Lung (tissue), 12 donors: ENCODE data around the gene MMEL1. TPM values are rescaled to one million over a fixed set of nuclear protein-coding genes. Genes with fewer than 3 reads are reported as not detected.

Source experiments
- ATAC-seq: fragments of 200-7000 bp; cut with Tn5 transposase; one replicate; pipeline ENCODE4 v1.9.1; 2020; ENCODE audit warnings: moderate number of reproducible peaks; ENCODE audit not compliant: insufficient read depth, low FRiP score
- DNase-seq, 3 donors: peaks; one replicate each; pipeline ENCODE4 v3.0.0-alpha.2; 2013 to 2017
- H3K27ac ChIP-seq, 2 donors: one replicate each; pipeline ENCODE4 v1.5.1; 2013; ENCODE audit warnings: mild to moderate bottlenecking in 2 of 2, moderate library complexity in 2 of 2, control low read depth in 1 of 2, inconsistent platforms in 1 of 2, low read depth in 1 of 2, low read length in 1 of 2
- H3K27me3 ChIP-seq, 3 donors: one replicate each; pipeline ENCODE4 v1.5.1; 2013; ENCODE audit warnings: low read length in 2 of 3; ENCODE audit not compliant: control insufficient read depth in 3 of 3, insufficient read depth in 3 of 3
- H3K36me3 ChIP-seq, 4 donors: one replicate each; pipeline ENCODE4 v1.5.1; 2013; ENCODE audit warnings: low read length in 4 of 4, mild to moderate bottlenecking in 1 of 4, moderate library complexity in 1 of 4; ENCODE audit not compliant: control insufficient read depth in 4 of 4, insufficient read depth in 4 of 4
- H3K4me1 ChIP-seq, 5 donors: one replicate each; pipeline ENCODE4 v1.5.1; 2013; ENCODE audit warnings: low read length in 5 of 5, mild to moderate bottlenecking in 2 of 5, moderate library complexity in 1 of 5; ENCODE audit not compliant: control insufficient read depth in 5 of 5, insufficient read depth in 5 of 5
- H3K4me3 ChIP-seq: one replicate; pipeline ENCODE4 v1.5.1; 2013; ENCODE audit warnings: mild to moderate bottlenecking, control low read depth, moderate library complexity
- H3K9ac ChIP-seq, 2 donors: one replicate each; pipeline ENCODE4 v1.5.1; 2013; ENCODE audit warnings: low read length in 2 of 2, control low read depth in 1 of 2; ENCODE audit not compliant: insufficient read depth in 1 of 2
- H3K9me3 ChIP-seq, 4 donors: one replicate each; pipeline ENCODE4 v1.5.1; 2013; ENCODE audit warnings: low read length in 3 of 4, mild to moderate bottlenecking in 1 of 4, moderate library complexity in 1 of 4; ENCODE audit not compliant: control insufficient read depth in 4 of 4, insufficient read depth in 3 of 4
- WGBS, 2 donors: extraction: QIAGEN DNeasy Blood & Tissue Kit; methylation state at CpG; one replicate each; pipeline ENCODE4 v1.1.7; 2013; 5-methylcytosine and 5-hydroxymethylcytosine counted together
- polyA plus RNA-seq, 2 donors: library from polyadenylated mRNA; stranded (reverse); fragments of 200-250 nt; gene quantifications; one replicate each; pipeline ENCODE4 v1.2.1, GENCODE V29; 2013
- total RNA-seq, 2 donors: library from RNA; depleted of rRNA in 1 of 2; stranded (reverse); fragments of >200 nt in 1 of 2; gene quantifications; one replicate each; pipeline ENCODE4 v1.2.1, GENCODE V29; 2014 to 2021
- TF ChIP-seq, protein P1 (sequence below): IDR thresholded peaks from 2 replicates; pipeline ENCODE4 v1.5.1; 2012; ENCODE audit warnings: mild to moderate bottlenecking; ENCODE audit errors: control extremely low read depth, extremely low read depth
- donor health status: control.
- donor health status: control.
- donor health status: Bipolar disorder and iron deficiency.
- donor health status: healthy.
- donor health status: DM: yes; HTN: yes; CAD: no.

Gene MMEL1
- total and polyA plus RNA-seq, 4 donors = 4.0 to 8.4 (median 6.0) TPM

DNA sequence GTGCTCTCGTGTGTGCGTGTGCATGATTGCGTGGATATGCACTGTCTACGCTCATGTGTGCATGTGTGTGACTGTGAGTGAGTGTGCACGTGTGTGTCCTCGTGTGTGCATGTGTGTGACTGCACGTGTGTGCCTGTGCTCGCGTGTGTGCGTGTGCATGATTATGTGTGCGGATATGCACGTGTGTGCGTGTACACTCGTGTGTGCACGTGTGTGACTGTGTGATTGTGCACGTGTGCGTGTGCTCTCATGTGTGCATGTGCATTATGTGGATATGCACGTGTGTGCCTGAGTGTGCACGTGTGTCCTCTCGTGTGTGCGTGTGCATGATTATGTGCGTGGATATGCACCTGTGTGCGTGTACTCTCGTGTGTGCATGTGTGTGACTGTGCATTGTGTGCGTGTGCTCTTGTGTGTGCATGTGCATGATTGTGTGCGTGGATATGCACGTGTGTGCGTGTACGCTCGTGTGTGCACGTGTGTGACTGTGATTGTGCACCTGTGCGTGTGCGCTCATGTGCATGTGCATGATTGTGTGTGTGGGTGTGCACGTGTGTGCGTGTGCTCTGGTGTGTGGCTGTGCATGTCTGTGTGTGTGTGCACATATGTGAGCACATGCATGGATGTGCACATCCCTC is 2.2 kb downstream of the MMEL1 start:
- no peak for DNase-seq
- Histone ChIP-seq H3K4me1 (peaks cover 0 to 13% (median 4%) of the 10 kb centered on the region in 5 donors), H3K27ac (no peak overlapping the region), H3K36me3 (no peaks in the 10 kb centered on the region), H3K9ac (no peak overlapping the region), H3K9me3 (peaks cover 0 to 15% (median under 1%) of the 10 kb centered on the region in 4 donors), H3K27me3 (peaks cover 3 to 45% (median 39%) of the 10 kb centered on the region in 3 donors), H3K4me3 (no peak overlapping the region)
- TF ChIP-seq, protein P1, sequence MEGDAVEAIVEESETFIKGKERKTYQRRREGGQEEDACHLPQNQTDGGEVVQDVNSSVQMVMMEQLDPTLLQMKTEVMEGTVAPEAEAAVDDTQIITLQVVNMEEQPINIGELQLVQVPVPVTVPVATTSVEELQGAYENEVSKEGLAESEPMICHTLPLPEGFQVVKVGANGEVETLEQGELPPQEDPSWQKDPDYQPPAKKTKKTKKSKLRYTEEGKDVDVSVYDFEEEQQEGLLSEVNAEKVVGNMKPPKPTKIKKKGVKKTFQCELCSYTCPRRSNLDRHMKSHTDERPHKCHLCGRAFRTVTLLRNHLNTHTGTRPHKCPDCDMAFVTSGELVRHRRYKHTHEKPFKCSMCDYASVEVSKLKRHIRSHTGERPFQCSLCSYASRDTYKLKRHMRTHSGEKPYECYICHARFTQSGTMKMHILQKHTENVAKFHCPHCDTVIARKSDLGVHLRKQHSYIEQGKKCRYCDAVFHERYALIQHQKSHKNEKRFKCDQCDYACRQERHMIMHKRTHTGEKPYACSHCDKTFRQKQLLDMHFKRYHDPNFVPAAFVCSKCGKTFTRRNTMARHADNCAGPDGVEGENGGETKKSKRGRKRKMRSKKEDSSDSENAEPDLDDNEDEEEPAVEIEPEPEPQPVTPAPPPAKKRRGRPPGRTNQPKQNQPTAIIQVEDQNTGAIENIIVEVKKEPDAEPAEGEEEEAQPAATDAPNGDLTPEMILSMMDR = no peak
- 94 to 96% methylated on average over 35 of the region's 35 CpGs for WGBS, 2 donors
- no peak for ATAC-seq

DNA sequence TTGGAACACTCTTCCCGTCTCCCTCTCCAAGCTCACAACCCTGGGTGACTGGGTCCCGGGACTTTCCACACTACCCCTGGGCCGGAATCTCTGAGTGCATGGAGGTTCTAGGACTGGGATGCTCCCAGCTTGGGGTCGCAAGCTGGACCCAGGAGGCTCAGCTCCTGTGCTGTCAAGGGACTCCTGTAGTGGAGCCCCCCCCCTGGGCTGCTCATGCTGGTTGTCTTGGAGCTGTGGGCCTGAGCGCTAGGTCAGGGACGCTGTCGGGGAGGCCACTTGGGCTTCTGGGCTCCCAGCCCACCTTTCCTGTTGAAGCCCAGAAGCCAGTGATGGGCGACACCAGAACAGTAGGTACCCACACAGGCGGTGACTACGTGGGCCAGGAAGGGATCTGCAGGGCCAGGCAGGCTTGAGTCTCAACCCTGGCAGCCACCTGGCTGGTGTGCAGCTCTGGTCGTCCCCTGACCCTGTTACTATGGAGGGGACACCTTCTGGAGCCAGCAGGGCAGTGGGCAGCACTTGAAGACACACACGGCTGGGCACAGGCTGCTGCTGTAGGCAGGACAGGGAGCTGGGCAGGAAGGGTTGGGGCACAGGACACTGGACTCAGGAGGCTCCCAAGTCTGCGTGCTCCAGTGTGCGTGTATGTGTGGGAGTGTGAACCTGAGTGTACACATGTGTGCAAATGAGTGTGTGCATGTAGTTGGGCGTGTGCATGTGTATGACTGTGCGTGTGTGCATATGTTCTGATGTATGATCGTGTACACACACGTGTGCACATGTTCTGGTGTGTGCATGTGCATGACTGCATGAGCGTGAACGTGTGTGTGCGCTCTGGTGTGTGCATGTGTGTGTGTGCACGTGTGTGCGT is 3.0 kb downstream of the MMEL1 start:
- Histone ChIP-seq H3K27ac (no peak overlapping the region), H3K27me3 (peaks cover 3 to 45% (median 39%) of the 10 kb centered on the region in 3 donors), H3K9me3 (peaks cover 0 to 15% (median under 1%) of the 10 kb centered on the region in 4 donors), H3K36me3 (no peaks in the 10 kb centered on the region), H3K9ac (no peak overlapping the region), H3K4me1 (peaks cover 0 to 13% (median 4%) of the 10 kb centered on the region in 5 donors), H3K4me3 (no peak overlapping the region)
- DNase-seq (no peak), ATAC-seq (no peak)
- TF ChIP-seq, protein P1 = no peak
- 85 to 88% methylated on average over 23 of the region's 23 CpGs for WGBS, 2 donors

DNA sequence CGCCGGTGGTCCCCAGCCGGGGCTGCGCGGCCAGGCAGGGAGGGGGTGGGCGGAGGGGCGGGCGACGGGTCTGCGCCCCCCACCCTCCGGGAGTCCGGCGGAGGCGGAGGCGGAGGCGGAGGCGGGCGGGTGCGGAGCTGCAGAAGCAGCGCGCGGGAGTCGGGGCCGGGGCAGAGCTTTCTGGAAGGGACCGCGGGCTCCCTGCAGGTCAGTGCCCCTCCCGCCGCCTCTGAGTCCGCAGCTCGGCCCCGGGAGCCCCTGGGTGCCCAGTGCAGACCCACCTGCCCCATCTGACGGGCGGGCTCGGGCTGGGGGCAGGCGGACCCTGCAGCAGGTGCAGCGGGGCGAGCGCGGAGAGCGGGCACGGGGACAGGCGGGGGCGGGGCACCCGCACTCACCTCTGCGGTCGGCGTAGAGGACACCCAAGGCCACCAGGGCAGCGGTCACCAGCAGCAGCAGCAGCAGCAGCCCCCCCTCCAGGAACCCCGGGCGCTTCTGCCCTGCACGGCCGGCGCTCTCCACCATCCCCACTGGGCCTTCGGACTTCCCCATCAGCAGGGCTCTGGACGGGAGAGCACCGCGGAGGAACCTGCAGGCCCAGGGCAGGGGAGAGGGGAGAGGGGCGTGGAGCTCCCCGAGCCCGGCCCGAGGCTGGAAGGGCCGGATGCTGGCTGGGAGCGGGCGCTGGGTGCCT is 3.7 kb downstream of the MMEL1 start:
- peaks cover 0 to 16% (median under 1%) of the 10 kb centered on the region in 4 donors for H3K9me3 ChIP-seq
- 3 to 4% methylated on average over 56 to 64 of the region's 64 CpGs for WGBS, 2 donors
- peaks cover 3 to 48% (median 39%) of the 10 kb centered on the region in 3 donors for H3K27me3 ChIP-seq
- H3K36me3 ChIP-seq = no peaks in the 10 kb centered on the region
- no peak for DNase-seq
- H3K9ac ChIP-seq = no peak overlapping the region
- no peak overlapping the region for H3K4me3 ChIP-seq
- peaks cover 0 to 13% (median 4%) of the 10 kb centered on the region in 5 donors for H3K4me1 ChIP-seq
- H3K27ac ChIP-seq = no peak overlapping the region
- ATAC-seq = no peak
- TF ChIP-seq, protein P1 = no peak
